Activated naive CD8-positive, alpha-beta T cell treated with anti-CD3 and anti-CD28 coated beads, Interleukin-2, amount 50 U/mL, for 24 hours (primary cell): ENCODE results near the gene MRPL52.
"Not testable (repeated sequence)": the region's sequence is repeated elsewhere in the genome, so short reads cannot be mapped to it uniquely, and the experiment has no call there.

Experiments
- ATAC-seq: fragments of 150-1000 bp; cut with Tn5 transposase; one replicate; pipeline ENCODE4 v1.10.0; 2021
- DNase-seq: peaks from one replicate; pipeline ENCODE4 v3.0.0; 2021
- H3K27ac Mint-ChIP-seq: one replicate; pipeline ENCODE4 v1.8.0; 2021; ENCODE audit warnings: mild to moderate bottlenecking, mixed read lengths
- H3K27me3 Mint-ChIP-seq: one replicate; pipeline ENCODE4 v1.8.0; 2021; ENCODE audit warnings: mixed read lengths
- H3K36me3 Mint-ChIP-seq: one replicate; pipeline ENCODE4 v1.8.0; 2021; ENCODE audit warnings: low read depth, mixed read lengths
- H3K4me1 Mint-ChIP-seq: one replicate; pipeline ENCODE4 v1.8.0; 2021; ENCODE audit warnings: mixed read lengths
- H3K4me3 Mint-ChIP-seq: one replicate; pipeline ENCODE4 v1.8.0; 2021; ENCODE audit warnings: mild to moderate bottlenecking, moderate library complexity, mixed read lengths
- H3K9me3 Mint-ChIP-seq: one replicate; pipeline ENCODE4 v1.8.0; 2021; ENCODE audit warnings: mixed read lengths

The MRPL52 gene

GRCh38 chr14:22801716-22802115, 28.0 kb upstream of the MRPL52 start:
- H3K4me3 Mint-ChIP-seq: no peak overlapping the region
- DNase-seq (no peak), ATAC-seq (no peak)
- peaks cover 7% of the 10 kb centered on the region for H3K4me1 Mint-ChIP-seq
- H3K27me3 Mint-ChIP-seq: peaks cover 9% of the 10 kb centered on the region
- H3K36me3 Mint-ChIP-seq: no peaks in the 10 kb centered on the region
- no peak overlapping the region for H3K27ac Mint-ChIP-seq
- H3K9me3 Mint-ChIP-seq: no peaks in the 10 kb centered on the region

- H3K9me3 Mint-ChIP-seq: no peaks in the 10 kb centered on the region
- peaks cover 9% of the 10 kb centered on the region for H3K27me3 Mint-ChIP-seq
- H3K4me1 Mint-ChIP-seq: peaks cover 9% of the 10 kb centered on the region
- H3K36me3 Mint-ChIP-seq: no peaks in the 10 kb centered on the region
- DNase-seq (no peak), ATAC-seq (no peak)
- no peak overlapping the region for H3K4me3 Mint-ChIP-seq
- H3K27ac Mint-ChIP-seq: no peak overlapping the region
These were observed 26.6 kb upstream of the MRPL52 start for GRCh38 chr14:22802860-22803686.

GRCh38 chr14:22803687-22803974, 26.1 kb upstream of the MRPL52 start:
- Mint-ChIP-seq H3K4me1 (peaks cover 9% of the 10 kb centered on the region), H3K27ac (no peak overlapping the region), H3K36me3 (no peaks in the 10 kb centered on the region), H3K9me3 (no peaks in the 10 kb centered on the region), H3K27me3 (peaks cover 9% of the 10 kb centered on the region), H3K4me3 (no peak overlapping the region)
- ATAC-seq (no peak), DNase-seq (no peak)

- not testable (repeated sequence) for H3K4me1 Mint-ChIP-seq, ATAC-seq, H3K4me3 Mint-ChIP-seq, DNase-seq, H3K9me3 Mint-ChIP-seq, H3K27ac Mint-ChIP-seq, H3K36me3 Mint-ChIP-seq, H3K27me3 Mint-ChIP-seq
These were observed 24.5 kb upstream of the MRPL52 start for GRCh38 chr14:22805235-22805634.

- H3K36me3 Mint-ChIP-seq: no peaks in the 10 kb centered on the region
- DNase-seq (no peak), ATAC-seq (no peak)
- no peak overlapping the region for H3K4me3 Mint-ChIP-seq
- no peaks in the 10 kb centered on the region for H3K9me3 Mint-ChIP-seq
- H3K27ac Mint-ChIP-seq: no peak overlapping the region
- peaks cover 2% of the 10 kb centered on the region for H3K27me3 Mint-ChIP-seq
- H3K4me1 Mint-ChIP-seq: peaks cover 13% of the 10 kb centered on the region
These were observed 22.1 kb upstream of the MRPL52 start for GRCh38 chr14:22807432-22808087.

- DNase-seq (no peak), ATAC-seq (no peak)
- Mint-ChIP-seq H3K4me3 (no peak overlapping the region), H3K27ac (no peak overlapping the region), H3K27me3 (peaks cover 2% of the 10 kb centered on the region), H3K9me3 (no peaks in the 10 kb centered on the region), H3K36me3 (no peaks in the 10 kb centered on the region), H3K4me1 (peaks cover 10% of the 10 kb centered on the region)
These were observed 21.1 kb upstream of the MRPL52 start for GRCh38 chr14:22808388-22809209.

GRCh38 chr14:22811722-22812121, 18.0 kb upstream of the MRPL52 start:
- H3K27ac Mint-ChIP-seq: no peak overlapping the region
- peaks cover 9% of the 10 kb centered on the region for H3K4me1 Mint-ChIP-seq
- no peaks in the 10 kb centered on the region for H3K9me3 Mint-ChIP-seq
- H3K36me3 Mint-ChIP-seq: no peaks in the 10 kb centered on the region
- ATAC-seq (no peak), DNase-seq (no peak)
- no peak overlapping the region for H3K4me3 Mint-ChIP-seq
- no peaks in the 10 kb centered on the region for H3K27me3 Mint-ChIP-seq

- Mint-ChIP-seq H3K4me3 (no peak overlapping the region), H3K27me3 (no peaks in the 10 kb centered on the region), H3K9me3 (no peaks in the 10 kb centered on the region), H3K4me1 (peaks cover 7% of the 10 kb centered on the region), H3K27ac (no peak overlapping the region), H3K36me3 (no peaks in the 10 kb centered on the region)
- no peak for DNase-seq
- no peak for ATAC-seq
These were observed 16.9 kb upstream of the MRPL52 start for GRCh38 chr14:22812744-22813143.

GRCh38 chr14:22813145-22813544, 16.5 kb upstream of the MRPL52 start:
- no peak overlapping the region for H3K4me3 Mint-ChIP-seq
- peaks cover 7% of the 10 kb centered on the region for H3K4me1 Mint-ChIP-seq
- H3K27me3 Mint-ChIP-seq: no peaks in the 10 kb centered on the region
- no peaks in the 10 kb centered on the region for H3K9me3 Mint-ChIP-seq
- ATAC-seq (no peak), DNase-seq (no peak)
- no peaks in the 10 kb centered on the region for H3K36me3 Mint-ChIP-seq
- H3K27ac Mint-ChIP-seq: no peak overlapping the region

GRCh38 chr14:22814373-22814772, 15.3 kb upstream of the MRPL52 start:
- H3K9me3 Mint-ChIP-seq: no peaks in the 10 kb centered on the region
- no peak overlapping the region for H3K4me3 Mint-ChIP-seq
- peaks cover 9% of the 10 kb centered on the region for H3K4me1 Mint-ChIP-seq
- no peak overlapping the region for H3K27ac Mint-ChIP-seq
- no peak for ATAC-seq
- H3K36me3 Mint-ChIP-seq: no peaks in the 10 kb centered on the region
- no peaks in the 10 kb centered on the region for H3K27me3 Mint-ChIP-seq
- DNase-seq: no peak

GRCh38 chr14:22814941-22815713, 14.6 kb upstream of the MRPL52 start, which contains the start of gene SLC7A7:
TSS of gene SLC7A7 (minus strand) at chr14:22815435. CDS start at chr14:22813398, 2,037 bp downstream.
- DNase-seq: no peak
- peaks cover 11% of the 10 kb centered on the region for H3K4me1 Mint-ChIP-seq
- no peaks in the 10 kb centered on the region for H3K9me3 Mint-ChIP-seq
- H3K27ac Mint-ChIP-seq: no peak within 1 kb of the TSS
- no peaks in the 10 kb centered on the region for H3K36me3 Mint-ChIP-seq
- no peak for ATAC-seq
- H3K27me3 Mint-ChIP-seq: peaks cover 3% of the 10 kb centered on the region
- H3K4me3 Mint-ChIP-seq: no peak within 1 kb of the TSS

- Mint-ChIP-seq H3K27ac (no peak overlapping the region), H3K9me3 (no peaks in the 10 kb centered on the region), H3K4me3 (no peak overlapping the region), H3K27me3 (peaks cover 10% of the 10 kb centered on the region), H3K4me1 (peaks cover 19% of the 10 kb centered on the region), H3K36me3 (no peaks in the 10 kb centered on the region)
- peak; percentile 47 for ATAC-seq
- no peak for DNase-seq
These were observed 10.3 kb upstream of the MRPL52 start for GRCh38 chr14:22819151-22819988.

- peaks cover 12% of the 10 kb centered on the region for H3K27me3 Mint-ChIP-seq
- ATAC-seq (no peak), DNase-seq (no peak)
- H3K4me3 Mint-ChIP-seq: no peak overlapping the region
- no peaks in the 10 kb centered on the region for H3K36me3 Mint-ChIP-seq
- no peak overlapping the region for H3K27ac Mint-ChIP-seq
- no peaks in the 10 kb centered on the region for H3K9me3 Mint-ChIP-seq
- peaks cover 27% of the 10 kb centered on the region for H3K4me1 Mint-ChIP-seq
These were observed 9.0 kb upstream of the MRPL52 start for GRCh38 chr14:22820731-22821130.
